GM12878 (cell line): Measurements from ENCODE around the gene SNX8. TPM values are rescaled to one million over a fixed set of nuclear protein-coding genes. Genes with fewer than 3 reads are reported as not detected.

Experiments
- ATAC-seq: fragments of 200-7000 bp; cut with Tn5 transposase; 3 replicates; pipeline ENCODE4 v1.9.1; 2020; ENCODE audit warnings: mild to moderate bottlenecking, moderate library complexity
- BruUV-seq: library from RNA; stranded (reverse); fragments of 400-500 nt; replicated peaks from 2 replicates; lab custom pipeline; 2021; lab: Mats Ljungman, UMichigan
- CTCF ChIA-PET: fragments of 300-600 bp; sonication (Branson Sonifier 250); formaldehyde crosslinking; extraction: SDS; loops from one replicate; lab custom pipeline; 2021; ENCODE audit warnings: inconsistent platforms; lab: Yijun Ruan, JAX
- POLR2A ChIA-PET: fragments of 350-600 bp; formaldehyde crosslinking; extraction: SDS; loops from one replicate; lab custom pipeline; 2021; ENCODE audit warnings: inconsistent platforms; lab: Charles Lee
- RAD21 ChIA-PET: fragments of 300-600 bp; sonication (Branson Sonifier 250); formaldehyde crosslinking; loops from one replicate; lab custom pipeline; 2023; ENCODE audit warnings: antibody characterized with exemption; ENCODE audit not compliant: unreplicated experiment; lab: Charles Lee
- SMC1A ChIA-PET: fragments of 300-600 bp; sonication (Branson Sonifier 250); formaldehyde crosslinking; loops from one replicate; lab custom pipeline; 2023; ENCODE audit not compliant: unreplicated experiment, uncharacterized antibody; lab: Charles Lee
- DNase-seq: peaks from one replicate; pipeline ENCODE4 v3.0.0-alpha.2; 2011; ENCODE audit warnings: low read depth, low spot score
- FAIRE-seq: peaks from 3 replicates; lab custom pipeline; 2011; peaks lifted over from hg19 to GRCh38; lab: Jason Lieb, UNC
- H2AFZ ChIP-seq: 2 replicates; pipeline ENCODE4 v1.6.0; 2011; ENCODE audit warnings: low read depth, low read length, control low read depth; ENCODE audit not compliant: control insufficient read depth
- H3K27ac ChIP-seq: 2 replicates; pipeline ENCODE4 v1.5.1; 2011; ENCODE audit warnings: control low read depth; ENCODE audit not compliant: control insufficient read depth, insufficient read depth
- H3K27me3 ChIP-seq, 2 experiments: replicated peaks in 1 of 2; 2 replicates each; pipeline versions ENCODE4 v1.6.0 to v1.6.1; 2011; ENCODE audit warnings: low read length in 1 of 2; ENCODE audit not compliant: control insufficient read depth in 2 of 2, insufficient read depth in 2 of 2
- H3K36me3 ChIP-seq, 2 experiments: 2 replicates each; pipeline ENCODE4 v1.5.1; 2011; ENCODE audit warnings: low read length in 1 of 2; ENCODE audit not compliant: control insufficient read depth in 2 of 2, insufficient read depth in 2 of 2
- H3K4me1 ChIP-seq: 2 replicates; pipeline ENCODE4 v1.6.1; 2011; ENCODE audit warnings: mild to moderate bottlenecking, low read length, moderate library complexity, mixed read lengths; ENCODE audit not compliant: control insufficient read depth, insufficient read depth
- H3K4me2 ChIP-seq: 2 replicates; pipeline ENCODE4 v1.6.0; 2011; ENCODE audit warnings: control low read depth; ENCODE audit not compliant: control insufficient read depth, insufficient read depth
- H3K4me3 ChIP-seq: fragments of 200-600 bp; sonication (generic); 2 replicates; pipeline ENCODE4 v1.5.1; 2016
- H3K79me2 ChIP-seq: 2 replicates; pipeline ENCODE4 v1.6.0; 2011; ENCODE audit warnings: low read length; ENCODE audit not compliant: control insufficient read depth, insufficient read depth
- H3K9ac ChIP-seq: 2 replicates; pipeline ENCODE4 v1.8.0; 2011; ENCODE audit warnings: low read length, control low read depth, mixed read lengths; ENCODE audit not compliant: control insufficient read depth, insufficient read depth
- H3K9me3 ChIP-seq: replicated peaks from 3 replicates; pipeline ENCODE4 v1.5.1; 2011; ENCODE audit warnings: mild to moderate bottlenecking, low read length; ENCODE audit not compliant: control insufficient read depth, insufficient read depth
- H4K20me1 ChIP-seq: 2 replicates; pipeline ENCODE4 v1.6.0; 2011; ENCODE audit not compliant: control insufficient read depth, insufficient read depth
- BACH1 ChIP-seq: fragments of 450-650 bp; IDR thresholded peaks from 2 replicates; pipeline ENCODE4 v1.6.1; 2017; ENCODE audit warnings: mild to moderate bottlenecking, borderline replicate concordance
- CHD1 ChIP-seq: IDR thresholded peaks from 2 replicates; pipeline ENCODE4 v1.6.1; 2012; ENCODE audit warnings: low read depth, low read length, improper control_type of control experiment
- DPF2 ChIP-seq: fragments of 450-650 bp; IDR thresholded peaks from 2 replicates; pipeline ENCODE4 v1.6.1; 2017; ENCODE audit warnings: mild to moderate bottlenecking
- MAX ChIP-seq: IDR thresholded peaks from 2 replicates; pipeline ENCODE4 v1.6.1; 2012; ENCODE audit warnings: low read depth, low read length, improper control_type of control experiment
- MLLT1 ChIP-seq: fragments of 450-650 bp; IDR thresholded peaks from 2 replicates; pipeline ENCODE4 v1.6.1; 2016; ENCODE audit warnings: mild to moderate bottlenecking
- MTA3 ChIP-seq: IDR thresholded peaks from 2 replicates; pipeline ENCODE4 v1.6.1; 2012; ENCODE audit warnings: low read length, inconsistent platforms, borderline replicate concordance
- SKIL ChIP-seq: fragments of 450-650 bp; IDR thresholded peaks from 2 replicates; pipeline ENCODE4 v1.6.1; 2017; ENCODE audit warnings: mild to moderate bottlenecking, low read depth, inconsistent platforms; ENCODE audit not compliant: poor library complexity, severe bottlenecking
- USF2 ChIP-seq: IDR thresholded peaks from 2 replicates; pipeline ENCODE4 v1.6.1; 2011; ENCODE audit warnings: low read depth, low read length, improper control_type of control experiment, borderline replicate concordance
- ZBTB40 ChIP-seq: fragments of 450-650 bp; IDR thresholded peaks from 2 replicates; pipeline ENCODE4 v1.6.1; 2016; ENCODE audit warnings: mild to moderate bottlenecking, moderate library complexity, borderline replicate concordance
- WGBS: methylation state at CpG from one replicate; pipeline ENCODE4 v1.1.6; 2016; ENCODE audit warnings: low lambda C conversion rate; ENCODE audit not compliant: insufficient replicate concordance, insufficient coverage; ENCODE audit errors: missing lambda C conversion rate; 5-methylcytosine and 5-hydroxymethylcytosine counted together
- in situ Hi-C: fragments of 300-500 bp; cut with MboI; formaldehyde crosslinking; loops from 9 replicates; pipeline ENCODE4 v1.14.3; 2018; ENCODE audit warnings: mixed read lengths
- intact Hi-C: fragments of 100-400 bp; cut with micrococcal nuclease; formaldehyde crosslinking; loops from one replicate; pipeline ENCODE4 v1.14.2; 2022; ENCODE audit not compliant: unreplicated experiment
- polyA plus RNA-seq, 11 experiments: library from polyadenylated mRNA; depleted of rRNA in 4 of 11; unstranded in 6 of 11; stranded (reverse) in 5 of 11; fragments of >200 nt; fragmentation: Nextera tagmentation in 4 of 11; fragmentation: Illumina TruSeq in 1 of 11; extraction: Ambion mirVana in 4 of 11; extraction: Trizol in 1 of 11; gene quantifications; 1 replicate in 1 of 11; 2 replicates in 10 of 11; pipeline versions ENCODE4 v1.2.1 to v1.2.3, GENCODE V29; 2011 to 2016; ENCODE audit warnings: inconsistent platforms in 2 of 11, missing spikeins in 2 of 11, low read depth in 1 of 11
- total RNA-seq, 4 experiments: library from RNA; depleted of rRNA in 3 of 4; stranded (reverse); fragments of >200 nt in 3 of 4; fragmentation: Illumina TruSeq in 1 of 4; extraction: Trizol in 1 of 4; gene quantifications; 2 replicates each; pipeline versions ENCODE4 v1.2.1 to v1.2.3, GENCODE V29; 2013 to 2021

The SNX8 gene
- total and polyA plus RNA-seq, 10 of the 15 experiments (the other 5 are each of a cell fraction or from before 2014, with no cell fraction given), result 6.4 to 210 (median 97.6) TPM

- no peak for TF ChIP-seq ZBTB40
Observed at GRCh38 chr7:2223321-2223720, 90.9 kb downstream of the SNX8 start (continued).

- RAD21 ChIA-PET, result no interaction called here
- Histone ChIP-seq H3K27ac (no peak overlapping the region), H3K9me3 (no peaks in the 10 kb centered on the region), H3K27me3 (no peaks in the 10 kb centered on the region), H3K9ac (no peak overlapping the region), H3K36me3 (peaks cover 10 to 48% of the 10 kb centered on the region in 2 experiments), H3K79me2 (no peaks in the 10 kb centered on the region; the same call in 1 of the 2 replicates), H2AFZ (no peak overlapping the region)
- SMC1A ChIA-PET, result no interaction called here
- CTCF ChIA-PET, result no interaction called here
- FAIRE-seq (no peak), ATAC-seq (no peak), DNase-seq (no peak)
- in situ Hi-C loops, result no loop called here
- BruUV-seq, result no TSS peak
- intact Hi-C loops, result no loop called here
- no peak for TF ChIP-seq BACH1
- TF ChIP-seq CHD1, result no peak
- TF ChIP-seq MAX, result no peak
- no peak for TF ChIP-seq MTA3
- no peak for TF ChIP-seq DPF2
- TF ChIP-seq MLLT1, result no peak
- no peak for TF ChIP-seq SKIL
- TF ChIP-seq USF2, result no peak
- TF ChIP-seq, all 136 proteins: peak for 0
- Histone ChIP-seq H3K4me3 (no peak overlapping the region), H3K4me1 (no peaks in the 10 kb centered on the region), H4K20me1 (peaks cover 2% of the 10 kb centered on the region; the same call in 1 of the 2 replicates), H3K4me2 (no peak overlapping the region)
- POLR2A ChIA-PET, result no interaction called here
- WGBS, result 91% methylated on average over 22 of the region's 22 CpGs
Observed at GRCh38 chr7:2222516-2222915, 91.7 kb downstream of the SNX8 start.
